IPS DF 6.9 (cell line): ENCODE measurements around the gene EWSR1.

Source experiments
- DNase-seq: peaks from one replicate; pipeline ENCODE4 v3.0.0-alpha.2; 2013; ENCODE audit warnings: low read depth, low spot score
- H3K27ac ChIP-seq: one replicate; pipeline ENCODE4 v1.5.1; 2013; ENCODE audit warnings: low read length, control low read depth
- H3K27me3 ChIP-seq: 2 replicates; pipeline ENCODE4 v1.6.1; 2013; ENCODE audit warnings: mild to moderate bottlenecking, low read length; ENCODE audit not compliant: control insufficient read depth, insufficient read depth
- H3K36me3 ChIP-seq: 2 replicates; pipeline ENCODE4 v1.6.1; 2013; ENCODE audit warnings: low read length; ENCODE audit not compliant: control insufficient read depth, insufficient read depth
- H3K4me1 ChIP-seq: 2 replicates; pipeline ENCODE4 v1.6.1; 2013; ENCODE audit warnings: low read length; ENCODE audit not compliant: control insufficient read depth, insufficient read depth
- H3K4me3 ChIP-seq: 2 replicates; pipeline ENCODE4 v1.5.1; 2013; ENCODE audit warnings: mild to moderate bottlenecking, low read length
- H3K9me3 ChIP-seq: 2 replicates; pipeline ENCODE4 v1.6.1; 2013; ENCODE audit warnings: low read length, inconsistent platforms; ENCODE audit not compliant: control insufficient read depth, insufficient read depth
- WGBS: extraction: QIAGEN DNeasy Blood & Tissue Kit; methylation state at CpG from one replicate; pipeline ENCODE4 v1.1.7; 2013; ENCODE audit warnings: mixed read lengths, missing lambda C conversion rate; ENCODE audit not compliant: insufficient read length, insufficient coverage; 5-methylcytosine and 5-hydroxymethylcytosine counted together

EWSR1 gene

GRCh38 chr22:29312218-29313125 lies 44.4 kb downstream of the EWSR1 start:
- Histone ChIP-seq H3K36me3 (no peaks in the 10 kb centered on the region), H3K9me3 (no peaks in the 10 kb centered on the region), H3K27me3 (peaks cover 28% of the 10 kb centered on the region), H3K4me1 (peaks cover 5% of the 10 kb centered on the region), H3K27ac (no peak overlapping the region), H3K4me3 (no peak overlapping the region)
- no CpG with 5 or more reads among the region's 25 CpGs for WGBS
- no peak for DNase-seq

- Histone ChIP-seq H3K36me3 (no peaks in the 10 kb centered on the region), H3K4me1 (peaks cover 5% of the 10 kb centered on the region), H3K27me3 (peaks cover 28% of the 10 kb centered on the region), H3K27ac (no peak overlapping the region), H3K4me3 (no peak overlapping the region), H3K9me3 (no peaks in the 10 kb centered on the region)
- WGBS = no CpG with 5 or more reads among the region's 44 CpGs
- DNase-seq = peak; percentile 79
These were observed 45.1 kb downstream of the EWSR1 start for GRCh38 chr22:29313126-29313575.

- H3K36me3 ChIP-seq = no peaks in the 10 kb centered on the region
- DNase-seq = no peak
- peaks cover 28% of the 10 kb centered on the region for H3K27me3 ChIP-seq
- no CpG with 5 or more reads among the region's 51 CpGs for WGBS
- peaks cover 5% of the 10 kb centered on the region for H3K4me1 ChIP-seq
- no peaks in the 10 kb centered on the region for H3K9me3 ChIP-seq
- no peak overlapping the region for H3K4me3 ChIP-seq
- no peak overlapping the region for H3K27ac ChIP-seq
These were observed 45.8 kb downstream of the EWSR1 start for GRCh38 chr22:29313576-29314466.

- peaks cover 5% of the 10 kb centered on the region for H3K4me1 ChIP-seq
- no peak for DNase-seq
These were observed 46.6 kb downstream of the EWSR1 start for GRCh38 chr22:29314537-29315285.

GRCh38 chr22:29315286-29316140 lies 47.4 kb downstream of the EWSR1 start, which contains the start of gene RASL10A:
Gene RASL10A, minus strand, starts transcription at chr22:29315697. Its CDS starts 451 bp downstream, at chr22:29315246.
- no peak for DNase-seq
- Histone ChIP-seq H3K4me3 (peak within 1 kb of the TSS; percentile 18; the same call in 1 of the 2 replicates), H3K9me3 (no peaks in the 10 kb centered on the region), H3K36me3 (no peaks in the 10 kb centered on the region), H3K27ac (no peak within 1 kb of the TSS), H3K27me3 (peaks cover 28% of the 10 kb centered on the region), H3K4me1 (peaks cover 5% of the 10 kb centered on the region)
- no CpG with 5 or more reads among the region's 103 CpGs for WGBS

More at GRCh38 chr22:29314537-29315285, 46.6 kb downstream of the EWSR1 start:
- Histone ChIP-seq H3K9me3 (no peaks in the 10 kb centered on the region), H3K27me3 (peaks cover 28% of the 10 kb centered on the region), H3K27ac (no peak overlapping the region), H3K36me3 (no peaks in the 10 kb centered on the region), H3K4me3 (peak overlapping the region; percentile 7; the same call in 1 of the 2 replicates)
- WGBS = no CpG with 5 or more reads among the region's 69 CpGs

GRCh38 chr22:29316141-29316828 lies 48.2 kb downstream of the EWSR1 start:
- peaks cover 28% of the 10 kb centered on the region for H3K27me3 ChIP-seq
- WGBS = no CpG with 5 or more reads among the region's 18 CpGs
- peak overlapping the region; percentile 11; the same call in 1 of the 2 replicates for H3K4me3 ChIP-seq

GRCh38 chr22:29317827-29318454 lies 49.9 kb downstream of the EWSR1 start:
- DNase-seq = no peak
- Histone ChIP-seq H3K4me1 (peaks cover 4% of the 10 kb centered on the region), H3K4me3 (no peak overlapping the region), H3K36me3 (no peaks in the 10 kb centered on the region), H3K27me3 (peaks cover 28% of the 10 kb centered on the region), H3K27ac (no peak overlapping the region), H3K9me3 (no peaks in the 10 kb centered on the region)
- no CpG with 5 or more reads among the region's 18 CpGs for WGBS

More at GRCh38 chr22:29316141-29316828, 48.2 kb downstream of the EWSR1 start:
- no peak overlapping the region for H3K27ac ChIP-seq
- DNase-seq = no peak
- no peaks in the 10 kb centered on the region for H3K9me3 ChIP-seq
- peaks cover 4% of the 10 kb centered on the region for H3K4me1 ChIP-seq
- H3K36me3 ChIP-seq = no peaks in the 10 kb centered on the region

GRCh38 chr22:29319072-29319471 lies 51.0 kb downstream of the EWSR1 start:
- no CpG with 5 or more reads among the region's 2 CpGs for WGBS
- H3K4me1 ChIP-seq = peaks cover 3% of the 10 kb centered on the region
- DNase-seq = no peak
- H3K36me3 ChIP-seq = no peaks in the 10 kb centered on the region
- no peak overlapping the region for H3K4me3 ChIP-seq
- H3K27ac ChIP-seq = no peak overlapping the region
- H3K27me3 ChIP-seq = peaks cover 22% of the 10 kb centered on the region
- H3K9me3 ChIP-seq = no peaks in the 10 kb centered on the region
